HG02852 (cell line): ENCODE measurements around the gene GRIK4.
A peak's percentile ranks its signal among the peaks of the same experiment; 100 is the strongest.

Experiments
- ATAC-seq: cut with Tn5 transposase; IDR thresholded peaks from one replicate; pipeline ENCODE4 v1.9.1; 2021; ENCODE audit warnings: mild to moderate bottlenecking, moderate library complexity; ENCODE audit not compliant: unreplicated experiment

GRIK4 gene

DNA sequence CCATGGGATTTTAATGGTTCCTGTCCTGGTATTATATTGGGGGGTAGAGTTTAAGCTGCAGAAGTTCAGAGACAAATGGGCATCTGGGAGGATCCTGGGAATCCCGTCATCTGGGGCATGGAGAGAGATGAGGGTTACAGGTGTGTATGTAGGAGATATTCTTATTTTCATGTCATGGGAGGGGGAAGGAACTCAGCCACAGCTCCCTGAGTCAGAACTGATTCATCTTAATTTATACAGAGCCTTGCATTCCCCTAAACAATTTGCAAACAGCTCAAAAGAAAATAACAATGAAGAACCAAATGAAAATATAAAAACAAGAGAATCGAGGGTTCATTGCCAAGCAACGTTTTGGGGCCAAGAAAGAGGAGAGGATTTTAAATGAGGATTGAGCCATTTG, 356.4 kb downstream of the GRIK4 start:
- ATAC-seq = no peak

DNA sequence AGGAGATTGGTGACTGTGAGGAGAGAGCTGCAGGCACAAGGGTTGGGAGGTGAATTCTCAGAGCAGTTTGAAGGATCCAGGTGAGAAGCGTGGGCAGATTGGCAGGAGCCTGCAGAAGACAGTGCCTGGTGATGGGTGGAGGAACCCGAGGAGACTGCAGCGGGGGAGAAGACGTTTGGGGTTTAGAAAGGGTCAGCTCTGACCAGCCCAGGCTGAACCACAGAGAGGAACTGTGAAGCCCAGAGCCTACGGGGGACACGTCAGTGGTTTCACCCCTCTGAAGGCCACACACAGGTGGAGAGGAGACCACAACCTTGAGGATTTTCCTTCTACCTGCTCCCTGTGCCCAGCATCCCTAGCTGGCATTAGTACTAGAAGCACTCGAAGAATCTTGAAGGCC, 357.5 kb downstream of the GRIK4 start:
- no peak for ATAC-seq

DNA sequence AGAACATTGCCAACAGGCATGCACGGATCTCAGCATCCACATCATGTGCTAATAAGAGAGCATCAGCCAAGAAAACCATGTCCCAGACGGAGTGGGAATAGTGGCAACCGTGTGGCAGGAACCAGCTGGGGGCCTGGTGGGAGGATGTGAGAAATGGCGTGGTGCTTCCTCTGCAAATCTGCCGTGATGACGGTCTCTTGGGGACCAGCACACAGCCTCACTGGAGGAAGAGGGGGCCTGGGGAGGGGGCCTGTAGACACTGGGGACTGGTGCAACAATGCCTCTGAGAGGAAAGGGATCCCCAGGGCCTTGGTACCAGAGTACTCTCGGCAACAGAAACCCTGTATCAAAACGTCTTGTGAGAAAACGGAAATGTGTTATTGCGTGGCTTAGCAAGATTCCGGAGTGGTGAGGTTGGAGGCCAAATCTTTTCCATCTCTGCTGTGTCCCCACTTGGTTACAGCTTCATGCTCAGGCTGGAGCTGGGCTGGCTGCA, 358.0 kb downstream of the GRIK4 start:
- no peak for ATAC-seq

DNA sequence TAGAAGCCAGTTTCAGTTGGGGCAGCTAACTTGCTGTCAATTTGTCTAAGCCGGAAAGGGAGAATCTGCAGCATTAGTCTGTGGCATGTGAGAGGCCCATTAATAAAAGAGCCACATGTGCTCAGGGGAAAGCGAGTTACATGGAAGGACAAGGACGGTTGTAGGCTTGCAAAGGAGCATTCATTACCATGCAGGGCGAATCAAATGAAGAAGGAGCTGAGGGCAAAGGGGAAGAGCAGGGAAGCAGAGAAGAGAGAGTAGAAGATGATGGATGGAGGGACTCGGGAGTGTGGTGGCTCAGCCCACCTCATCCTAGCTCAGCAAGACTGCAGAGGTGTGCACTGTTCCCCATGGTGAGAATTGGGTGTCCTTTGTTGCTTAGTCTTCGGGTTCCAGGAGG, 359.6 kb downstream of the GRIK4 start:
- no peak for ATAC-seq

DNA sequence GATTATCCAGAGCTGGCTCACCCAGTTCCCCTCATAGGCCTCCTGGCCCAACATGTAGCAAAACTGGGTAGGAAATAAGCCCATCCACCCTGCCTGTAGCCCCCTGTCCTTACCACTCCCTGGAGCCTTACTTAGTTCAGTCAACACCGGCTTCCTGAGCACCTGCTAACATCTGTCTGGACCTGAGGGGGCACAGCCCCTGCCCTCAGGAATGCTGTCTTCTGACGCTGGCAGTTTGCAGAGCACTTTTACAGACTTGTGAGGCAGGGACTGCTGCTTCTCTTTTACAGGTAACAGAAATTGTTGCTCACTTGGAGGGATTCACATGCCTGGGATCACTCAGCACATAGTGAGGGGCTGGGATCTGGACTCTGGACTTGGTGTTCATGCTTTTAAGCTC, 360.4 kb downstream of the GRIK4 start:
- ATAC-seq = no peak

DNA sequence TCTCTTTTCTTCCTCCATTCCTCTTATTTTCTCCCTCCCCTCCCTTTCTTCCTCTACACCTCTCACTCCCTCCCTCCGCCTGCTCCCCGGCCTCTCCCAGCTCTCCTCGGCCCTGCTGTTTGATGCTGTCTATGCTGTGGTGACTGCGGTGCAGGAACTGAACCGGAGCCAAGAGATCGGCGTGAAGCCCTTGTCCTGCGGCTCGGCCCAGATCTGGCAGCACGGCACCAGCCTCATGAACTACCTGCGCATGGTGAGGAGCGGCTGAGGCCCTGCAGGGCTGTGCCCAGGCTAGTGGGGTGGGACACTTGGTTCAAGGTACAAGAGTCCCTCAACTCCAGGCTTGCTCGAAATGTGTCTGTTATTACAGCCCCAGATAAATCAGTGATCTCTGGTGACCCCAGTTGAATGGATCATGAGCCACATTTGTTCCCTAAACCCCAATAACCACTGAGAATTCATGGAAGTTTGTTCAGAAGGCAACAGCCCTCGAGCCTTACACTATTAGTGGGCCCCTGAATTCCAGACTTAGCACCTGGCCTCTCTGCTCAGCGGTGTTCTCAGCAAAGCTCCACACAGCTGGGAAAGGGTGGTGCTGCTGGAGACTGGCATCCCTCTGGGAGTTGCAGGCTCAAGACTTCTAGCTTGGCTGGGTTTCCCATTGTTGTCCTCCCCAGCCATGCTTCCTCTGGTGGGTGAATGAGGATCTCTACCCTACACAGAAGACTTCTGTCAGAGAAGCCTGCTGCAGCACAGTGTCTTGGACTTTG, 362.6 kb downstream of the GRIK4 start:
- no peak for ATAC-seq

DNA sequence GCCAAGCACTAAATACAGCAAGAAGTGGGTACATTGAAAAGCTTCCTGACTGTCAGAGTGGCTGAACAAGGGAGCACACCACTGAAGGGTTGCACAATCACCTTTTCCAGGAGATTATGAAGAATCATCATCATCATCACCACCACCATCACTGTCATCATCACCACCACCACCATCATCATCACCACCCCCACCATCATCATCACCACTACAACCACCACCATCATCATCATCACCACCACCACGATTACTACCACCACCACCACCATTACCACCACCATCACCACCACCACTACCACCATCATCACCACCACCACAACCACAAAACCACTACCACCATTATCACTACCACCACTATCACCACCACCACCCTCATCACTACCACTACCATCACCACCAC, 364.4 kb downstream of the GRIK4 start:
- ATAC-seq = no peak

DNA sequence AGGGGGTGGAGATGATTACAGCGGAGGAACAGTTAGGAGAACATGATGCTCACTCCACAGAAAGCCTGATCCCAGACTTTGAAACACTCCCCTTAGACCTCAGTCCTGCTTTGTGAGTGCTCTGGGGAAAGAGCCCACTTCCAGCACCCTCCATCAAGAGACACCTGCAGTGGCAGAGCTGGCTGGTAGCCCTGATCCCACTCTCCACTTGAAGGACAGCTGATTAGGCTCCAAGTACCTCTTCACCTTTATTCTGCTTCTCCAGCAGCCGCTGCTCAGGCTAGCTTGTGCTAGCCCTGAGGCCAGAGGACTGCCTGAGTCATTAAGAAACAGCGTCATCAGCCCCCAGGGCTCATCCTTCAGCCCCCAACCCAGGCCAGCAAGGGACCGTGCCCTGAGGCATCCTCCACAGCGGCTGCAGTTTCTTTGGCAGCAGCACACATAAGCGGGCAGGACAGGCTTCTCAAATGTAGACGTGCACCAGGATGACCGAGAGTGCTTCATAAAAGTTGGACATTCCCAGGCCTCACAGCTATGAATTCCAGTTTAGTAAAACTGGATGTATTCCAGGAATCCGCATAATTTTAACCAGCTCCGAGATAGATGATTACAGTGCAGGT, 366.3 kb downstream of the GRIK4 start:
- ATAC-seq = no peak

DNA sequence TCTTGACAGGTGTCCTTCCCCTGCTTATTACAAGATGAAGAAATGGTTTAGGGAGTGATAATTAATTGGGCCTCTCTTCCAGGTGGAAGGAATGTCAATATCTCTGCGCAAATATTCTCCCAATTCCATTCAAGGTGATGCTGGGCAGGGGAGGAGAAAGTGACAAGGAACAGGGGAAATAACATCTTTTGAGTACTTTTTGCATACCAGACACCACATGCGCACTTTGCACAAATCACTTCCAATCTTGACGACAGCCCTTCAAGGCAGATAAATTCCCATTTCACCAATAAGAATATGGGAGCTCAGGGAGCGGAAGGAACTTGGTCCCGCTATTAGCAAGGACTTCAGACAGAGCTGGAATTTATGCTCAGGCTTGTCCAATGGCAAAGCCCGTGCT, 367.2 kb downstream of the GRIK4 start:
- no peak for ATAC-seq

DNA sequence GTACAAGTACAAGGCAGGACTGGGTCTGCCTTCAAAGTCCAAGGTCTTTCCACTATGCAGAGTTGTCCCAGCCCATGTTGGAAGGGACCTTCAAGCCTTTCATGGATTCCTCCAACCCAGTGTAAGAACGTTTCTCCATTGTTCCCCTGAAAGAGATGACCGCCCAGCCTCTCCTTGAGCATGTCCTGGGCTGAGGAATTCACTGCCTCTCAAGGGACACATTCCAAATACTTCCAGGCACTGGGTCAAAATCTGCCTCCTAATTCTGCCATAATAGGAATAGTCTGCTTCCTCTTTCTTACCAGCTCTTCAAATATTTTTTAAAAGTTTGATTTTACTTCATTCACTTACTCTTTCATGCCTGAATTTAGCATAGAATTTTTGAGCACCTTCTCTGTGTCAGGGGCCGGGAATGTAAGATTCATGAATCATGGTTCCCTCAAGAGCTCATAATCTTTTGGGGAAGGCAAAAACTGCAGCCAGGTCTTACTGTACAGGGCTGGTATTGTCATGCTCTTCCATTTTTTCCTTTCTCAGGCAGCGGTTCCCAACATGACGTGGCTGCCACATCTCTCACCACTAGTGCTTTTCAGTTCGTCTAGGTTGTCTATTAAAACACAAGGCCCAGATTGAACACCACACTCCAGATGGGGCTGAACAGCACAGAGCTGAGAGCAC, 369.1 kb downstream of the GRIK4 start:
- ATAC-seq = no peak

DNA sequence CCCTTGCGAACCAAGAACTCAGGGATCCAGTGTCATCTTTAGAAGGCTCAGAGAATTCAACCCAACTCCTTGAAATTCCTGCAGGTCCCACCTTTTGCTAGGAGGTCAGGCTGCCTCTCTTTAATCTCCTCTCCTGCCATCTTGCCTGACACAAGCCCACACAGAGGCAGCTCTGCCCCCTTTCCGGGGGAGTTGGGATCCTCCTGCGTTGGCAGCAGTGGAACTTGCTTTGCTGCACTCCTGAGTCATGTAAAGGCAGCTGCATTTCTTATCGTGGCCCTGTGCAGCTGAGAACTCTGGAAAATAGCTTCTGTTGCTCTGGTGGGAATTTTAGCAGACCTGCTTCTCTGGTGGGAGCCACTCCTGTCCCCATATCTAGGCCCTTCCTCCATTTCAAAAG, 370.0 kb downstream of the GRIK4 start:
- ATAC-seq = no peak

DNA sequence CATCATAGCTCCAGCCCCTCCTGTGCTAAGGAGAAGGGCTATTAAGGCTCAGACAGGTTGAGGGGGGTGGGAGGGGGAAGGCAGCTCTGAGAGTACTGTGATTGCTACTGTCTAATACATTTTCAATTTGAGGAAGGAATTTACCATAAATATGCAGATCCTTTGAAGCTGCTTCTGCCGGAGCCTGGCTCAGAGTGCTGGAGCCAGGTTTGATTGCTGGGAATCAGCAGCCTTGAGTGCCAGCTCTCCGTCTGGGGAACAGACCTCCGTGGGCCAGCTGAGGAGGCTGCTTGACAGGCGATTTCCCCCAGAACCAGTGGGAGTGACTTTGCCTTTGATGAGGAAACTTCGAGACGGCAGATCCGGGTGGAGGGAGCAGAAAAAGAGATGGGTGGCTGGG, 370.6 kb downstream of the GRIK4 start:
- ATAC-seq = no peak

DNA sequence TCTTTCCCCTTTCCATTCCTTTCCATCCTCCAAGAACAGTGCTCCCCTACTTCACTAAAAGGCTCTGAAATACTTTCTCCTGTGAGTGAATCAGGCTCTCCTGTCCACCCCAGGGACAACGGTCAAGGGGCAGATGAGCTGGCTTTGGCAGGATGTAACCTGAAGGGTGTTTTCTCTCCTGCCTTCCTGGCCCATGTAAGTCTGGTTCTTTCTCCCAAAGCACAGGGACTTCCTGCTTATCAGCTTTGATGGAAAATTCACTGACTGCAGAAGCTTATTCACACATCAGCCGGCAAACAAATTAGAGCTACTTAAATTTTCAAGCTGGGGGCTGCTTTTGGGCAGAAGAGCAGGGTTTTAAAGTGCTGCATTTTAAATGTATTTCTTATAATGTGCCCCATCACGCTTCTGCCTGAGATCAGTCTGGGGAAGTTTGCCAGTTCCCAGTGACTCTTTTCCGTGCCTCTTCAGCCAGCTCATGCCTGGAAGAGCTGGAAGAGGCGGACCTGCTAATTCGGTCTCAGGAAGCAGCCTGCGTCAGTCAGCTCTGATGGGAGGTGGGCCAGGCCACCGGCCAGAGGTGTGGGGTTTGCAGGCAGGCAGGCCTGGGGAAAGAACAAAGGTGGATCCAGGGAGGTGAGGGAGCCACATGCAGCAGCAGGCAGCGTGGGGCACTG, 372.0 kb downstream of the GRIK4 start:
- no peak for ATAC-seq

DNA sequence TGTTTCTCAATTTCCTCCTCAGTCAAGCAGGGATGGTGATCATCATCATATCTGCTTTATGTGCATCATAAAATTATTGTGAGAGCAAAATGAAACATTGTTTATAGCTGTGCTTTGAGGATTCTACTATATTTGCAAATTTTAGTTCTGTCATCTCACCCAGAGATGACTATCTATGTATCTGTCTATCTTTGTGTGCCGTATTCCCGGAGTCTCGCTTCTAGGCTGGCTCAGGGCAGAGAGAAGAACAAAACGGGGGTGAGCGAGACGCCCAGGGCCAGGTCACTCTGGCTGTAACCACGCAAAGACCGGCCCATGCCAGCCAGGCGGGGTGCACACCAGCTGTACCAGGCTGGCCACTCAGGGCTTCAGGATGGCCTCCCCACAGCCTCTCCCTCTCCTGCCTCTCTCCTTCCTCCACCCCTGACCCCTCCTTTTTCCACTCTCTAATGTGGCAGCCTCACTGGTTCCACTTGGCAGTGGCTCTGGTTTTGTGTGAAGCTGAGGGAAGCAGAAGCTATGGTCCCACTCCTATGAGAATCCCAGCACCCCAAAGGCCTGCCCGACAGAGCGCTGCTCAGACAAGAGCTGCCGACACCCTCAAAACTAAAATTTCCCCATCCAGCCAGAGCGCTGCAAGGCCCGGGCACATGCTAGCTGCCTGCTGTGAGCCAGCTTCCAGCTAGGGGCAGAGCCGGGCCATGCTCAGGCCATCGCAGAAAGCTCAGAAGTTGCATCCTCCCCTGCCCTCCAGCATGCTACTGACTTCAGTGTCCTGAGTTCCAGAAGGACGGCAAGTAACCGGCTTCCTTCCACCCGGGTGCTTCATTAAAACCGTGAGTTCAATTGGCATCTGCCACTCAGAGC, 372.8 kb downstream of the GRIK4 start:
- ATAC-seq = no peak

DNA sequence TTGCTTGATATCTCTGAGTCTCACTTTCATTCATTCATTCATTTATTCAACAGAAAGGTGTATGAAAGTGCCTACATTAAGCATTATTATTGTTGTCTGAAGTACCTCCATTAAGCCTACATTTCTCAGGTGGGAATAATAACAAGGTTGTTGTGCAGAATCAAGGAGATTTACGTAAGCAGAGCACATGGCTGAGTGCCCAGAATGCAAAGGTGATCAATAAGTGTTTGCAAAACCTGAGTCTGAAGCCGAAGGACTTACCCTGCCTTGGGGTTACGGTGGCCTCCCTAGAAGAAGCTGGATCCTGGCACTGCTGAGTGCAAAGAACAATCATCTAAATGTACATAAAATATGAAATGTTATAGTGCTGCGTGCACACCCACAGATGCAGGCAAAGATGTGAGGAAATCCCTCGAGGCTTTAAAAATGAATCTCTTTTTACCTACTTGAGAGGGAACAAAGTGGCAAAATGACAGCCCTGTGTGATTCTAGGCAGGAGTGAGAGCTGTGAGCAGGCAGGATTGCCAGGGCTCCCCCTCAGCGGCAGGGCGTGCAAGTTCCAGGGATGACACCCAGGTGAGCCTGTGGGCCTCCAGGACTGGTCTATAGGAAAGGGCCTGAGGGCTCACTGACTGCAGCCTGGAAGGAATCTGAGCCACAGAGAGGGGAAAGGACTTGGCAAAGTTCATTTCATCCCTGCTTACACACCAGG, 379.2 kb downstream of the GRIK4 start:
- ATAC-seq = no peak

DNA sequence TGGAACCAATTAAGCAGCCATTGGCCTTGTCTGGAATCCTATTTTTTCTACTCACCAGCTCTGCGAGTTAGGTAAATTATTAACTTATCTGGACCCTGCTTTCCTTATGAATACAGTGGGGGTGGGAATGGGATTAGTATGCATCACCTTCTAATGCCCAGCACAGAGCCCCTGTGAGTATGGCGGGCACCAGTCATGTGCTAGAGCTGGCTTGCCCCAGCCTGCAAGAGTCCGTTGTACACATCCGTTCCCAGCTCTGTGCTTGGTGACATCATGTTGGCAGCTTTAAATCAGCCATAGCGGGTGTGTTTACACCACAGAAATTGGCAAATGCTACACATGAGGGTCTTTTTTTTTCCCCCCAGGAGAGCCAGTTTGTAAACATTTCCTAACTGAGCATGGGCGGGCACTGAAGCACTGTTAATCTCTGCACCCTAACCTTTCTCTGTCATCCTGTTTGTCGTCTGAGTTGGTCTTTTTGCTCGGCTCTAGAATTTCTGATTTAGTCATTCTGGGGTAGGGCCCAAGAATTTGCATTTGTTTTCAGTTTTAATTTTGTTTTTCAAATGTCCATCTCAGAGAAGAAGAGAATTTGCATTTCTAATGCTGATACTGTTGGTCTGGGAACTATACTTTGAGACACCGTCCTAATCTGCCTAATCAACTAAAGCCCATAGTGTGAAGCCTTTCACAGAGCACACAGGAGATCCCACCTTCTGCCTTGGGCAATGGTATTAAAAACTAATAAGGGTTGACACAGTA, 382.1 kb downstream of the GRIK4 start:
- peak; percentile 71 for ATAC-seq

DNA sequence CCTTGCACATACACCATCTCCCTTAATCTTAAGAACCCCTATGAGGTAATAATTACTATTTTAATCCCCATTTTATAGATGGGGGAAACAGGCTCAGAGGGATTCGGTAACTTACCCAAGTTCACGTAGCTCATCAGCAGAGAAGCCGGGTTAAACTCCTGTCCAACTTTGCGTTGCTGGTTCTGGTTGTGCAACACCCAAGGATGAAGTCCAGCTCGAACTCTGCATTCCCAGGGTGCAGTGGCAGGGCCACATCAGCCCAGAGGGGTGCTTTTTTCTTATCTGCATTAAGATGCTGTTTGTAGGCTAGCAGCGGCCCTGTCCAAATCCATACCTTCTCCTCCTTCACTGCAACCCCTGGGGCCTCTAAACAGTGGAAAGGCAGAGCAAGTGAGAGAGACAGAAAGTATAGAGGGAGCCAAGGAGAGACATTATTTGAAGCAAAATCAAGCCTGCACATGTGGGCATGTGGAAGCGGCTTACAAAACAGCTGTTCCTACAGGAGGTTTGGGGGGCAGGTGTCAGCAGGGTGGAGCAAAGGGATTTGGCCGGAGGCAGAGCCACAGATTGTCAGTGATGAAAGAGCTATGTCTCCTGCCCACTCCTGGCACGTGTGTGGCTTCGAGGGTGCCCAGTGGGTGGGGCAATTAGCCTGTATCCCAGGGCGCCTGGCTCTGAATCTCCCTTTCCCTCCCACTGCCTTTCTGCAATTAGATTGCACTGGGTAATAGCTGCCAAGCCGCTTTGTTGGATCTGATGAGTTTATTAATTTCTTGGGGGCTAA, 382.8 kb downstream of the GRIK4 start:
- no peak for ATAC-seq

DNA sequence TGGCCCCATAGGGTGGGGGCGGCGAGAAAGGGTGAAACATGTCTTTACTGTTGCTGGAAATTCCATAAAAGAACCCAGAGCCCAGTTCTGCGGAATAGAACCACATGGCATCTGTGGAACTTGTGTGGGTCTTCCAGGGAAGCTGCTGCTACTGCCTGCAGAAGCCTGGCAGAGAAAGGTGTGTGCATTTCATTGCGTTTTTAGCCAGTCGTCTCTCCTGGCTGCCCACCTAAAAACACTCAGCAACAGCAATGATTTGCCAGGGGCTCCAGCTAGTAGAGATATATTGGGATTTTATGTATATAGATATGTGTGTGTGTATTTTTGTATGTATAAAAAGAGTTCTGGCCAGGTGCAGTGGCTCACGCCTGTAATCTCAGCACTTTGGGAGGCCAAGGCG, 385.1 kb downstream of the GRIK4 start:
- ATAC-seq = no peak
